Nephron progenitor cell (in vitro differentiated cells): ENCODE measurements around the gene HDAC5.
"Not testable (repeated sequence)": the region's sequence is repeated elsewhere in the genome, so short reads cannot be mapped to it uniquely, and the experiment has no call there.

Experiments used
- DNase-seq: peaks from one replicate; pipeline ENCODE4 v3.0.0; 2021
- H3K27ac Mint-ChIP-seq: 2 replicates; pipeline ENCODE4 v1.8.0; 2021; ENCODE audit warnings: mild to moderate bottlenecking, moderate library complexity, mixed read lengths
- H3K27me3 Mint-ChIP-seq: 2 replicates; pipeline ENCODE4 v1.8.0; 2021; ENCODE audit warnings: mild to moderate bottlenecking, low read depth, mixed read lengths; ENCODE audit not compliant: poor library complexity
- H3K36me3 Mint-ChIP-seq: 2 replicates; pipeline ENCODE4 v1.8.0; 2021; ENCODE audit warnings: low read depth, mixed read lengths
- H3K4me1 Mint-ChIP-seq: 2 replicates; pipeline ENCODE4 v1.8.0; 2021; ENCODE audit warnings: mixed read lengths
- H3K4me3 Mint-ChIP-seq: 2 replicates; pipeline ENCODE4 v1.8.0; 2021; ENCODE audit warnings: mild to moderate bottlenecking, moderate library complexity, mixed read lengths
- H3K9me3 Mint-ChIP-seq: 2 replicates; pipeline ENCODE4 v1.8.0; 2021; ENCODE audit warnings: mild to moderate bottlenecking, moderate library complexity, mixed read lengths
- TF ChIP-seq, protein P1 (sequence below): fragments of 200-600 bp; sonication (generic); IDR thresholded peaks from 2 replicates; pipeline ENCODE4 v1.5.0; 2021; ENCODE audit warnings: antibody characterized with exemption

Gene HDAC5

DNA sequence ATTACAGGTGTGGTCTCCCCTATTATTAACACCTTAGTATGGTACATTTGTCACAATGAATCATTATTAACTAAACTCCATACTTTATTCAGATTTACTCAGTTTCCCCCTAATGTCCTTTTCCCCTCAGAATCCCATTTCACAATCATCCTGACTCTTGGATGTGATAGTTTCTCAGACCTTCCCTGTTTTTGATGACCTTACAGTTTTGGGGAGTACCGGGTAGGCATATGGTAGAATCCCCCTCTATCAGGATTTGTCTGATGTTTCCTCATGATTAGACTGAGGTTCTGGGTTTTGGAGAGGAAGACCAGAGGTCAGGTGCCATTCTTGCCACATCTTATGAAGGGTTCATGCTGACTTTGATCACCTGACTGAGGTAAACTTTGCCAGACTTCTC is 41.0 kb upstream of the HDAC5 start:
- TF ChIP-seq, protein P1, sequence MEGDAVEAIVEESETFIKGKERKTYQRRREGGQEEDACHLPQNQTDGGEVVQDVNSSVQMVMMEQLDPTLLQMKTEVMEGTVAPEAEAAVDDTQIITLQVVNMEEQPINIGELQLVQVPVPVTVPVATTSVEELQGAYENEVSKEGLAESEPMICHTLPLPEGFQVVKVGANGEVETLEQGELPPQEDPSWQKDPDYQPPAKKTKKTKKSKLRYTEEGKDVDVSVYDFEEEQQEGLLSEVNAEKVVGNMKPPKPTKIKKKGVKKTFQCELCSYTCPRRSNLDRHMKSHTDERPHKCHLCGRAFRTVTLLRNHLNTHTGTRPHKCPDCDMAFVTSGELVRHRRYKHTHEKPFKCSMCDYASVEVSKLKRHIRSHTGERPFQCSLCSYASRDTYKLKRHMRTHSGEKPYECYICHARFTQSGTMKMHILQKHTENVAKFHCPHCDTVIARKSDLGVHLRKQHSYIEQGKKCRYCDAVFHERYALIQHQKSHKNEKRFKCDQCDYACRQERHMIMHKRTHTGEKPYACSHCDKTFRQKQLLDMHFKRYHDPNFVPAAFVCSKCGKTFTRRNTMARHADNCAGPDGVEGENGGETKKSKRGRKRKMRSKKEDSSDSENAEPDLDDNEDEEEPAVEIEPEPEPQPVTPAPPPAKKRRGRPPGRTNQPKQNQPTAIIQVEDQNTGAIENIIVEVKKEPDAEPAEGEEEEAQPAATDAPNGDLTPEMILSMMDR: no peak
- Mint-ChIP-seq H3K27ac (no peak overlapping the region), H3K27me3 (peaks cover 3% of the 10 kb centered on the region), H3K36me3 (peaks cover 18% of the 10 kb centered on the region), H3K4me1 (peaks cover 12% of the 10 kb centered on the region), H3K9me3 (no peaks in the 10 kb centered on the region), H3K4me3 (no peak overlapping the region)
- DNase-seq: no peak

- Mint-ChIP-seq H3K4me3 (no peak overlapping the region), H3K27ac (no peak overlapping the region), H3K27me3 (no peaks in the 10 kb centered on the region), H3K4me1 (no peaks in the 10 kb centered on the region), H3K36me3 (peaks cover 47% of the 10 kb centered on the region), H3K9me3 (no peaks in the 10 kb centered on the region)
- TF ChIP-seq, protein P1: no peak
- DNase-seq: no peak
Observed at GRCh38 chr17:44159519-44160210, 36.2 kb upstream of the HDAC5 start.

DNA sequence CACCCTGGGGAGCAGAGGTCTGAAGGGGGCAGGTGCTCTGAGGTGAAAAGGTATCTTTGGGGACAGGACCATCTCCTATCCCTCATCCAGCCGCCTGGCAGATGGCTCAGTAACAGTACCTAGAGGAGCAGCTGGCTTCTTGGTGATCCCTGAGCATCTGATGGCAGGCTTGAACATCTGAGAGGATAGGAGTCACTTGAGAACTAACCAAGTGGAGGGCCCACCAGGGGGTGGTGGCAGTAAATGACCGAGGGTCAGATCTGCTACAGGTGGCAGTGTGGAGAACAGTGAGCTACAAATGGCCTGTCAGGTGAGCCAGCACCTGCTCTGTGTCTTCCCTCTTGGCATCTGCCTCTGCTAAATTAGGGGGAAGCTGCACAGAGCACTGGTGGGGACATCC is 32.0 kb upstream of the HDAC5 start:
- DNase-seq: no peak
- peaks cover 10% of the 10 kb centered on the region for H3K4me1 Mint-ChIP-seq
- no peak overlapping the region for H3K4me3 Mint-ChIP-seq
- no peak overlapping the region for H3K27ac Mint-ChIP-seq
- no peaks in the 10 kb centered on the region for H3K27me3 Mint-ChIP-seq
- H3K36me3 Mint-ChIP-seq: peaks cover 37% of the 10 kb centered on the region
- H3K9me3 Mint-ChIP-seq: no peaks in the 10 kb centered on the region
- TF ChIP-seq, protein P1: no peak

DNA sequence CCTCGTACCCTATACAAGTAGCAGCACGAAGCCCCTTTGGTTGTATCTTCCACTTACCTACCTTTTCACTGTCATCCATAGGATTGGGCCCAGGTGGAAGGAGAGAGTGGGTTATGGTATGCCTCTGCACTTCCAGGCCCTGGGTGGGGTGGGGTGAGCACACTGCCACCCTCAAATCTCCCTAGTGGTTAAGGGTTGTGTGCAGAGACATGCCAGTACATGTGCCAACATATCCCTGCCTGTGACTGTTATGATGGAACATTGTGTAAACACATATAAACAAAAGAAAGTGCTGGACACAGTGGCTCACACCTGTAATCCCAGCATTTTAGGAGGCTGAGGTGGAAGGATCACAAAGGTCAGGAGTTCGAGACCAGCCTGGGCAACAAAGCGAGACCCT is 29.4 kb upstream of the HDAC5 start:
- Mint-ChIP-seq H3K36me3 (peaks cover 33% of the 10 kb centered on the region), H3K4me3 (no peak overlapping the region), H3K27me3 (no peaks in the 10 kb centered on the region), H3K4me1 (peaks cover 10% of the 10 kb centered on the region), H3K9me3 (no peaks in the 10 kb centered on the region), H3K27ac (peak overlapping the region; percentile 88)
- DNase-seq: no peak
- TF ChIP-seq, protein P1: no peak

GRCh38 chr17:44149750-44150329 is 26.4 kb upstream of the HDAC5 start:
- Mint-ChIP-seq H3K27me3 (no peaks in the 10 kb centered on the region), H3K4me3 (no peak overlapping the region), H3K27ac (peak overlapping the region; percentile 11), H3K36me3 (peaks cover 28% of the 10 kb centered on the region), H3K9me3 (no peaks in the 10 kb centered on the region), H3K4me1 (peaks cover 10% of the 10 kb centered on the region)
- TF ChIP-seq, protein P1: no peak
- no peak for DNase-seq

GRCh38 chr17:44149066-44149465 is 25.6 kb upstream of the HDAC5 start:
- peaks cover 28% of the 10 kb centered on the region for H3K36me3 Mint-ChIP-seq
- not testable (repeated sequence) for DNase-seq, H3K9me3 Mint-ChIP-seq, H3K4me1 Mint-ChIP-seq, H3K27ac Mint-ChIP-seq, H3K4me3 Mint-ChIP-seq, H3K27me3 Mint-ChIP-seq
